ENCODE measurements around the gene APEH. TPM values are rescaled to one million over a fixed set of nuclear protein-coding genes. Genes with fewer than 3 reads are reported as not detected.
A peak's percentile ranks its signal among the peaks of the same experiment; 100 is the strongest.

The APEH gene
- total RNA-seq, 2 experiments from 2014 or later, result 148 to 165 TPM

DNA sequence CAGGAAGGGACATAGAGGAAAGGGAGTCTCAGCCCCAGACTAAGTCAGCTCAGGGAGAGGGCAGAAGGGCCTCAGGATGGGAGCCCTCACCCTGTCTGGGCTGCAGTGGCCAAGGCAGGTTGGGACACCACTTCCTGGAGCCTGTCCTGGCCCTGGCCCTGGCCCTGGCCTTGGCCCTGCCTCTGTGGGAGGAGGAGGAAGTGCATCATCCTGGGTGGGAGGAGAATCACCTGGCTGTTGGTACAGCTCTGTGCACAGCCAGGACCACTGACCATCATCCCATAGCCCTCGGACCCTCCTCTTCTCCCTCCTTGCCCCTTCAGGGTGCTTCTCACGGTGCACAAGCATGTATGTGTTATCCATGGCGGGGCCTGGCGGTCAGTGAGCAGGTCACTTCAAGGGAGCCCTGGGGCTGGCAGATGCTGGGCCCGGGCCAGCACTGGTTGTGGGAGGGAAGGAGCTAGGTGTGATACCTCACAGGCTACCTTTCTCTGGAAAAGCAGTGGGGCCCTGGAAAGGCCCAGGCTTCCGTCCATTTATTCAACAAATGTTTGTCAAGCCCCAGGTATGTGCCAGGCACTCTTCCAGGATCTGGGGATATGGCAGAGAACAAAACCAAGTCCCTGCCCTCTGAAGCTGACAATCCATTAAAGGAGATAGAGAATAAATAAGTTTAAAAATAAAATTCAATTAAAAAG, 8.2 kb upstream of the APEH start:
- Mint-ChIP-seq H3K4me3 (no peak overlapping the region), H3K27me3 (no peaks in the 10 kb centered on the region), H3K27ac (no peak overlapping the region), H3K4me1 (peaks cover 5% of the 10 kb centered on the region), H3K36me3 (no peaks in the 10 kb centered on the region), H3K9me3 (no peaks in the 10 kb centered on the region)
- POLR2A ChIA-PET, result interaction anchor here (1.0 to 1.4 kb wide), 2 partner anchors 62 to 126 kb away, joined by 4 read pairs; no protein-coding TSS in a partner anchor
- DNase-seq, result no peak
- ATAC-seq (ENCODE audit: low read depth), result no peak

- no peaks in the 10 kb centered on the region for H3K27me3 Mint-ChIP-seq
- H3K9me3 Mint-ChIP-seq, result no peaks in the 10 kb centered on the region
- H3K27ac Mint-ChIP-seq, result no peak overlapping the region
- ATAC-seq (ENCODE audit: low read depth), result no peak
- POLR2A ChIA-PET, result interaction anchor here (1.4 kb wide), 1 partner anchor 63 kb away, joined by 4 read pairs; no protein-coding TSS in a partner anchor
- no peaks in the 10 kb centered on the region for H3K36me3 Mint-ChIP-seq
- H3K4me3 Mint-ChIP-seq, result no peak overlapping the region
- no peak for DNase-seq
- H3K4me1 Mint-ChIP-seq, result peaks cover 5% of the 10 kb centered on the region
Measured at GRCh38 chr3:49666592-49666991, 7.6 kb upstream of the APEH start.

DNA sequence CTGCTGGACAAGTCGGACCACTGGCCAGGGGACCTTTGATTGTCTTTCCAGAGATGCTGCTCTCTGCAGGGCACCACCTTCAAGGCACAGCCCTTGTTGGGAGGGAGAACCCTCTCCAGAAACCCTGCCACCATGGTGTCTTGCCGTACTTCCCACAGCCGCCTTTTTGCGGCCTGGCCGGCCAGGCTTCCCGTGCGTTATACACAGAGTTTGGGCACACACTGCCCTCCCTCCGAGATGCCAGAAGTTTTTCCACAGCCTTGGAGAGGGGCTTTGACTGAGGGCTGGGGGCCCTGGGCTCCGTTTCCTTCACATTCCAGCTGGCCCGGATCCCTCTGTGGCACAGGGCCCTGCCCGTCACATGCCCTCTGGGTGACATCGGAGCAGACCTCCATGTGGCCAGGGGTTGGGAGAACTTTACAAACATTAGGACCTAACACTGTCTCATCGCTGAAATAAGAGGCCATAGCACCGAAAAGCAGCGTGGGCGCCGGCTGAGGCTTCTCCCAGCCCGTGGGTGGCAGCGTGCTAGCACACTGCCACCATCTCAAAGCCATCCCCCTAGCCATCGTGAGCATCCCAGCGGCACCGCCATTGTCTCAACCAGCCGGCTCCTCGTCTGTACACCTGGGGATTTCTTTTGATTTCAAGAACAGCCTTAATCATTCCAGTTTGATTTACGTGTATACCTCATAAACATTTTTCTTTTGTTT, 6.3 kb upstream of the APEH start:
- Mint-ChIP-seq H3K36me3 (no peaks in the 10 kb centered on the region), H3K9me3 (no peaks in the 10 kb centered on the region), H3K27ac (no peak overlapping the region), H3K4me3 (no peak overlapping the region), H3K4me1 (peaks cover 9% of the 10 kb centered on the region), H3K27me3 (no peaks in the 10 kb centered on the region)
- ATAC-seq (ENCODE audit: low read depth) (no peak), DNase-seq (no peak)
- POLR2A ChIA-PET, result no interaction called here

DNA sequence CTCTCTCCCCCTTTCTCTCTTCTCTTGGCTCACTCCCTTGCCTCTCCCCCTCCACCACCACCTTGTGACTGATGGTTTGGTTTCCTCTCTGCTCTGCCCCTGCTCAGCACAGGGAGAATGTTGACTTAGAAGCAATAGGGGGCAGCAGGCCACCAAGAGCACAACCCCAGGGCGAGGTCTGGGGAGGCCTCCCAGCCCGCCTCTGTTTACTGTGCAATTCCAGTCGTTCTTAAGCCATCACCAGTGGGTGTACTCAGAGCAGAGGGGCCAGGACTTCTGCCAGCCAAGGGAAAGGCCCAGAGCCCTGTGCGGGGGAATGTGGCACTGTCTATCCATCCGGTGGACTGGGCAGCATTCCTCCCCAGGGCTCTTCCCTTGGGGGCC, 5.7 kb upstream of the APEH start:
- ATAC-seq (ENCODE audit: low read depth) (no peak), DNase-seq (no peak)
- H3K4me1 Mint-ChIP-seq, result peaks cover 11% of the 10 kb centered on the region
- H3K4me3 Mint-ChIP-seq, result no peak overlapping the region
- POLR2A ChIA-PET, result no interaction called here
- H3K27ac Mint-ChIP-seq, result no peak overlapping the region
- no peaks in the 10 kb centered on the region for H3K27me3 Mint-ChIP-seq
- no peaks in the 10 kb centered on the region for H3K36me3 Mint-ChIP-seq
- no peaks in the 10 kb centered on the region for H3K9me3 Mint-ChIP-seq

GRCh38 chr3:49668861-49669260, 5.3 kb upstream of the APEH start:
- peaks cover 11% of the 10 kb centered on the region for H3K4me1 Mint-ChIP-seq
- H3K9me3 Mint-ChIP-seq, result no peaks in the 10 kb centered on the region
- no peak overlapping the region for H3K4me3 Mint-ChIP-seq
- POLR2A ChIA-PET, result no interaction called here
- DNase-seq, result no peak
- no peaks in the 10 kb centered on the region for H3K27me3 Mint-ChIP-seq
- no peak overlapping the region for H3K27ac Mint-ChIP-seq
- no peak for ATAC-seq (ENCODE audit: low read depth)
- no peaks in the 10 kb centered on the region for H3K36me3 Mint-ChIP-seq

DNA sequence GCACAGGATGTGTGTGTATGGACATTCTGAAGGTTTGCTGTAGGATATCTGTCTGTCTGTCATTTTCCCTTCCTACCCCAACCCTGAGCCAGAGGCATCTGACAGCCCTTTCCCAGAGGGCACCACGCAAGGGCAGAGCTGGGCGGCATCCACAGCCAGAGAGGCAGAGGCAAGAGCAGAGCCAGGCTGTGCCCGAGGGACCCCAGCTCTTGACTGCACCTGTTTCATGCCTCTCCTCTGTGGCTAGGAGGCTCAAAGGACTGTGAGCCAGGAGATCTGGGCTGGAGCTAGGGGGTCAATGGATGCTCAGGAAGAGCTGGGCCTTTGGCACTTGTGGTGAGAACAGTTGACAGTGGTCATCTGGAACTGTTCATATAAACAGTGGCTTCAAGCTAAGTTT, 4.8 kb upstream of the APEH start:
- POLR2A ChIA-PET, result interaction anchor here (0.9 kb wide), 1 partner anchor 129 kb away, joined by 3 read pairs; no protein-coding TSS in a partner anchor
- Mint-ChIP-seq H3K9me3 (no peaks in the 10 kb centered on the region), H3K36me3 (no peaks in the 10 kb centered on the region), H3K4me1 (peaks cover 11% of the 10 kb centered on the region), H3K4me3 (no peak overlapping the region), H3K27me3 (no peaks in the 10 kb centered on the region), H3K27ac (no peak overlapping the region)
- DNase-seq, result no peak
- no peak for ATAC-seq (ENCODE audit: low read depth)

DNA sequence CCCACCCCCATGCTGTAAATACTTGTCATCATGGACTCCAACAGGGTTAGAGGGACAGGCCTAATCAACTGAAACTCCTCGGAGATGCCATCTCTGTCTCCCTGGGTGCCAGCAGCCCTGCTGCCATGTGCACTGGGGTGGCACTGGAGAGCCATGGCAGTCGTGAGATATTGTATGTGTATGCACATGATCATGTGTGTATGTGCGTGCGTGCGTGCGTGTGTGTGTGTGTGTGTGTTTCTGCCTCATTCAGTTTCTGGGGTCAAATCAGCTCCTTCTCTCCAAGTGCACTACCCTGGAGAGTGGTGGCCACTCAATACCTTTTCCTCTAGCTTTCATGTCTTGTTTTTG, 3.2 kb upstream of the APEH start:
- Mint-ChIP-seq H3K36me3 (peaks cover 1% of the 10 kb centered on the region), H3K27ac (no peak overlapping the region), H3K4me3 (no peak overlapping the region), H3K9me3 (no peaks in the 10 kb centered on the region), H3K4me1 (peaks cover 21% of the 10 kb centered on the region), H3K27me3 (no peaks in the 10 kb centered on the region)
- no peak for DNase-seq
- ATAC-seq (ENCODE audit: low read depth), result no peak
- POLR2A ChIA-PET, result interaction anchor here (1.5 to 2.9 kb wide), 2 partner anchors 131 to 143 kb away, joined by 6 to 46 read pairs; partner anchors contain the start of gene UBA7

DNA sequence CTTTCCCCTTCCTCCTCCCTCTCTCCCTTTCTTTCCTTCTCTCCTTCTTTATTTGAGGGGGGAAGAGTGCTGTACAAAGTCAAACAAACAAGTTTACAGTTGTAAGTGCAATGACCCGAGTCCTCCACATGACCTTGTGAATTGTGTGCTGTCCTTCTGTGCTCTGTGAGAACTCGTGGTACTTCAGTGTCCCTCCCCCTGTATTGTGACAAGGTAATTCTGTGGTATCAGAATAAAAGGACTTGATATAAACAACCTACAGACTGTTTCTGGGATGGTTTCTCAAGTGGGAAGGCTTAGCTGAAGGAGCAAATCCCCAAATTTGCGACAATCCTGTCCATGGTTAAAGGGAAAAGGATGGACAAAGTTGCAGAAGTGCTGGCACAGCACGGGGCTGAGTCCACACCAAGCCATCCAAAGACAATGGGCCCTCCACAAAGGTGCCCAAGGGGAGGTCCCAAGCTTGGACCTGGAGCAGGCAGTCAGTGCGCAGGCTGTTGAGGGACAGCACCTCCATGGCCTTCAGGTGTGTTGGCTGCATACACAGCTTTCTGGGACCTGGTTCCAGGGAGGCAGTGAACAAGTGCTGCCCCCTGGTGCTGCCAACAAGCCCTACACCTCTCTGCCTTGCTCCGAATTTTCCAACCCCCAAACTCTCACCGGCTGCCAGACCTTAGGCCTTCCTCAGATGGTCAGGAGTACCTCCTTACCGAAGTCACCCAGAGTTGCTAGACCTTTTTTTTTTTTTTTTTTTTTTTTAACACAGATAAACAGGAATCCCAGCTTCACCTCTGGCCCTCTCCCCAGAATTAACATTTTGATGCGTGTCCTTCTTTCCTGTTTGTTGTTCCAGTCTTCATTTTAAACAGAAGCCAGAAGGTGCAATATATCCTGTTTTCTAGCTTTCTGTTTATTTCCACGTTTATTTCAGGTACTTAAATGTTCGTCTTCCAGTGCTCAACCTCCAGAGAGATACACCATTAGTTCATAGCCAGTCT, 2.6 kb upstream of the APEH start:
- peak overlapping the region; percentile 62 for H3K27ac Mint-ChIP-seq
- POLR2A ChIA-PET, result interaction anchor here (0.5 to 2.9 kb wide), 5 partner anchors 52 to 219 kb away, joined by 3 to 46 read pairs (median 4); partner anchors contain the start of genes GMPPB and UBA7
- H3K4me3 Mint-ChIP-seq, result peak overlapping the region; percentile 70
- peak; percentile 78 for DNase-seq
- H3K9me3 Mint-ChIP-seq, result no peaks in the 10 kb centered on the region
- H3K27me3 Mint-ChIP-seq, result no peaks in the 10 kb centered on the region
- H3K4me1 Mint-ChIP-seq, result peaks cover 22% of the 10 kb centered on the region
- no peak for ATAC-seq (ENCODE audit: low read depth)
- peaks cover 2% of the 10 kb centered on the region for H3K36me3 Mint-ChIP-seq

- Mint-ChIP-seq H3K4me1 (peaks cover 24% of the 10 kb centered on the region), H3K36me3 (peaks cover 2% of the 10 kb centered on the region), H3K27me3 (no peaks in the 10 kb centered on the region), H3K4me3 (peak overlapping the region; percentile 95), H3K27ac (peak overlapping the region; percentile 99), H3K9me3 (no peaks in the 10 kb centered on the region)
- no peak for DNase-seq
- no peak for ATAC-seq (ENCODE audit: low read depth)
- POLR2A ChIA-PET, result interaction anchor here (0.6 to 2.9 kb wide), 5 partner anchors 70 to 580 kb away, joined by 3 to 46 read pairs (median 4); partner anchors contain the start of genes QRICH1 and USP4
Measured at GRCh38 chr3:49673121-49673714, 933 bp upstream of the APEH start.

DNA sequence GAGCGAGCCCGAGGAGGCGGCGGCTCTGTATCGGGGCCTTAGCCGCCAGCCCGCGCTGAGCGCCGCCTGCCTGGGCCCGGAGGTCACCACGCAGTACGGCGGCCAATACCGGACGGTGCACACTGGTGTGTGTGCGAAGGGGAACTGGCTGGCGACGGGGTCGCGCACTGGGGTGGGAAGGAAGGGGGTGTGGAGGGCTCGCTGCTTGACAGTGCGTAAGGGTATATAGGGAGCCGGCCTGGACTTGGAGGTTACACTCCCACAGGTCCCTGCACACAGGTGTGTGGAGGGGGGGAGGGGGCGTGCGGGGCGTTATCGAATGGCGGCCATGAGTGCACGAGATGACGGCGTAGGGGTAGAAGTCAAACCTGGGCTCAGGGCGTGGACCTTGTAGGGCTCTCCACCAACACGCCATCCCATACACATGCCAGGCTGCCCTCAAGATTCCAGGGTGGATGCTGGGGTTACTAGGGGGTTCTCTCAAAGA, 389 bp downstream of the APEH start:
- no peaks in the 10 kb centered on the region for H3K9me3 Mint-ChIP-seq
- DNase-seq (no peak), ATAC-seq (ENCODE audit: low read depth) (peak; percentile 17)
- H3K27me3 Mint-ChIP-seq, result no peaks in the 10 kb centered on the region
- H3K27ac Mint-ChIP-seq, result peak overlapping the region; percentile 99
- H3K4me3 Mint-ChIP-seq, result peak overlapping the region; percentile 95
- H3K36me3 Mint-ChIP-seq, result peaks cover 2% of the 10 kb centered on the region
- POLR2A ChIA-PET, result interaction anchor here (0.6 kb wide), 1 partner anchor 196 kb away, joined by 4 read pairs; no protein-coding TSS in a partner anchor
- peaks cover 22% of the 10 kb centered on the region for H3K4me1 Mint-ChIP-seq

GRCh38 chr3:49675912-49676311, 1.8 kb downstream of the APEH start:
- DNase-seq (no peak), ATAC-seq (ENCODE audit: low read depth) (no peak)
- no peaks in the 10 kb centered on the region for H3K9me3 Mint-ChIP-seq
- no peak overlapping the region for H3K4me3 Mint-ChIP-seq
- peaks cover 2% of the 10 kb centered on the region for H3K36me3 Mint-ChIP-seq
- H3K4me1 Mint-ChIP-seq, result peaks cover 27% of the 10 kb centered on the region
- H3K27me3 Mint-ChIP-seq, result no peaks in the 10 kb centered on the region
- POLR2A ChIA-PET, result no interaction called here
- H3K27ac Mint-ChIP-seq, result peak overlapping the region; percentile 30

DNA sequence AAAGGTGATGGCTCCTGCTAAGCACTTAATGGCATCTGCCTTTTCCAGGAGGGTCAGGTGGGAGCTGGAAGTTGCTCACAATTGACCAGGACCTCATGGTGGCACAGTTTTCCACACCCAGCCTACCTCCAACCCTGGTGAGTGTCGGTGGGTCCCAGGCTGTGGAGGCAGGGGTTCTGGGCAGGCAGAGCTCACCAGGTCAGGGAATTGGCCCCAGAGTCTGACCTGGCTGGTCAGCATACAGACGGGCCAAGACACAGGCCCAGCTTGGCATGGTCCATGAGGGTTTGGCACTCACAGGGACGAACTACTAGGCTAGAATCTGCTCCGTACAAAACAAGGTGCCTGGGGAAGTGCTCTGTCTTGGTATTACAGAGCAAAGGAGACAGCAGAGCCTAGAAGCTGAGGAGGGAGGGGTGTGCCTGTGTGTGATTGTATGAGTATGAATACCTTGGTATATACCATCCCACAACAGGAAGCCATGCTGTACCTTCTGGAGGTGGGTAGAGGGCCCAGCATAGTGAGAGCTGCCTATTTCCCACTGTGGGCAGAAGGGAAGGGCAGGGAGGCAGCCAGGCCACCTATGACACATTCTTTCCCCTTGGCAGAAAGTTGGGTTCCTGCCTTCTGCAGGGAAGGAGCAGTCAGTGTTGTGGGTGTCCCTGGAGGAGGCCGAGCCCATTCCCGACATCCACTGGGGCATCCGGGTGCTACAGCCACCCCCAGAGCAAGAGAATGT, 6.5 kb downstream of the APEH start:
- ATAC-seq (ENCODE audit: low read depth), result no peak
- H3K27ac Mint-ChIP-seq, result no peak overlapping the region
- H3K9me3 Mint-ChIP-seq, result no peaks in the 10 kb centered on the region
- peaks cover 6% of the 10 kb centered on the region for H3K36me3 Mint-ChIP-seq
- H3K4me3 Mint-ChIP-seq, result no peak overlapping the region
- POLR2A ChIA-PET, result no interaction called here
- DNase-seq, result no peak
- H3K27me3 Mint-ChIP-seq, result no peaks in the 10 kb centered on the region
- H3K4me1 Mint-ChIP-seq, result peaks cover 10% of the 10 kb centered on the region
